Testis (tissue), 3 donors: ENCODE data around the gene FAM53B. TPM values are rescaled to one million over a fixed set of nuclear protein-coding genes. Genes with fewer than 3 reads are reported as not detected.
"Not testable (repeated sequence)": the region's sequence is repeated elsewhere in the genome, so short reads cannot be mapped to it uniquely, and the experiment has no call there.

Experiments
- DNase-seq: peaks from one replicate; pipeline ENCODE4 v3.0.0-alpha.2; 2019
- H3K27ac ChIP-seq, 2 donors: fragments of 200-600 bp; sonication (generic); one replicate each; pipeline ENCODE4 v1.5.1; 2019
- H3K27me3 ChIP-seq: fragments of 200-600 bp; sonication (generic); one replicate; pipeline ENCODE4 v1.5.1; 2019
- H3K36me3 ChIP-seq: fragments of 200-600 bp; sonication (generic); one replicate; pipeline ENCODE4 v1.5.1; 2017; ENCODE audit warnings: low read depth; ENCODE audit errors: missing control alignments
- H3K4me1 ChIP-seq: fragments of 200-600 bp; sonication (generic); one replicate; pipeline ENCODE4 v1.5.1; 2019
- H3K4me3 ChIP-seq, 2 donors: fragments of 200-600 bp; sonication (generic); one replicate each; pipeline ENCODE4 v1.5.1; 2017 to 2019
- H3K9me3 ChIP-seq: fragments of 200-600 bp; sonication (generic); one replicate; pipeline ENCODE4 v1.5.1; 2017
- POLR2A ChIP-seq: fragments of 450-650 bp; IDR thresholded peaks from one replicate; pipeline ENCODE4 v1.6.1; 2017; ENCODE audit warnings: antibody characterized with exemption, mild to moderate bottlenecking, moderate library complexity
- WGBS, 2 donors: methylation state at CpG; one replicate each; pipeline ENCODE4 v1.1.5; 2018; 5-methylcytosine and 5-hydroxymethylcytosine counted together
- intact Hi-C: fragments of 100-400 bp; cut with DNase I; formaldehyde crosslinking; loops from one replicate; pipeline ENCODE4 v1.15.1; 2023; ENCODE audit warnings: low total_unique reads
- polyA plus RNA-seq: library from polyadenylated mRNA; stranded (reverse); fragments of 350-450 nt; fragmentation: Illumina TruSeq; extraction: RNeasy Lipid Tissue Mini Kit (QIAGEN cat#74804); gene quantifications from one replicate; pipeline ENCODE4 v1.2.3, GENCODE V29; 2014; ENCODE audit warnings: low read depth, low replicate concordance; ENCODE audit not compliant: insufficient read depth
- total RNA-seq, 2 donors: library from RNA; depleted of rRNA; stranded (reverse); fragments of >200 nt; gene quantifications; one replicate each; pipeline ENCODE4 v1.2.3, GENCODE V29; 2016
- TF ChIP-seq, protein P1 (sequence below), 3 experiments: fragments of 450-650 bp in 2 of 3; fragments of 200-600 bp in 1 of 3; sonication (generic) in 1 of 3; IDR thresholded peaks; one replicate each; pipeline ENCODE4 v1.5.1; 2016 to 2019; ENCODE audit warnings: antibody characterized with exemption in 3 of 3, mild to moderate bottlenecking in 2 of 3, moderate library complexity in 1 of 3

FAM53B gene
- total and polyA plus RNA-seq, 3 donors from 2014 or later = 36.9 to 125 (median 109) TPM

GRCh38 chr10:124612611-124613498 is 131.3 kb downstream of the FAM53B start:
- H3K27me3 ChIP-seq = no peaks in the 10 kb centered on the region

GRCh38 chr10:124611738-124612137 is 132.4 kb downstream of the FAM53B start:
- TF ChIP-seq, protein P1, sequence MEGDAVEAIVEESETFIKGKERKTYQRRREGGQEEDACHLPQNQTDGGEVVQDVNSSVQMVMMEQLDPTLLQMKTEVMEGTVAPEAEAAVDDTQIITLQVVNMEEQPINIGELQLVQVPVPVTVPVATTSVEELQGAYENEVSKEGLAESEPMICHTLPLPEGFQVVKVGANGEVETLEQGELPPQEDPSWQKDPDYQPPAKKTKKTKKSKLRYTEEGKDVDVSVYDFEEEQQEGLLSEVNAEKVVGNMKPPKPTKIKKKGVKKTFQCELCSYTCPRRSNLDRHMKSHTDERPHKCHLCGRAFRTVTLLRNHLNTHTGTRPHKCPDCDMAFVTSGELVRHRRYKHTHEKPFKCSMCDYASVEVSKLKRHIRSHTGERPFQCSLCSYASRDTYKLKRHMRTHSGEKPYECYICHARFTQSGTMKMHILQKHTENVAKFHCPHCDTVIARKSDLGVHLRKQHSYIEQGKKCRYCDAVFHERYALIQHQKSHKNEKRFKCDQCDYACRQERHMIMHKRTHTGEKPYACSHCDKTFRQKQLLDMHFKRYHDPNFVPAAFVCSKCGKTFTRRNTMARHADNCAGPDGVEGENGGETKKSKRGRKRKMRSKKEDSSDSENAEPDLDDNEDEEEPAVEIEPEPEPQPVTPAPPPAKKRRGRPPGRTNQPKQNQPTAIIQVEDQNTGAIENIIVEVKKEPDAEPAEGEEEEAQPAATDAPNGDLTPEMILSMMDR (IDR thresholded peaks at IDR 0.05) = no peak
- no peak for TF ChIP-seq POLR2A
- peak overlapping the region in 1 of 2 donors; percentile 18 for H3K27ac ChIP-seq
- DNase-seq = no peak
- WGBS, 2 donors = 86 to 87% methylated on average over 5 to 11 of the region's 11 CpGs
- intact Hi-C loops = no loop called here
- H3K4me1 ChIP-seq = peaks cover 15% of the 10 kb centered on the region
- no peaks in the 10 kb centered on the region for H3K9me3 ChIP-seq
- no peaks in the 10 kb centered on the region for H3K36me3 ChIP-seq
- no peaks in the 10 kb centered on the region for H3K27me3 ChIP-seq
- H3K4me3 ChIP-seq = no peak overlapping the region

More at GRCh38 chr10:124612611-124613498, 131.3 kb downstream of the FAM53B start:
- 64 to 67% methylated on average over 6 to 17 of the region's 18 CpGs for WGBS, 2 donors
- Histone ChIP-seq H3K9me3 (no peaks in the 10 kb centered on the region), H3K4me1 (peaks cover 15% of the 10 kb centered on the region), H3K4me3 (no peak overlapping the region), H3K36me3 (no peaks in the 10 kb centered on the region), H3K27ac (peak overlapping the region in 1 of 2 donors; percentile 6)
- DNase-seq = peak; percentile 54
- TF ChIP-seq, protein P1 (IDR thresholded peaks at IDR 0.05) = no peak
- no peak for TF ChIP-seq POLR2A
- intact Hi-C loops = no loop called here

DNA sequence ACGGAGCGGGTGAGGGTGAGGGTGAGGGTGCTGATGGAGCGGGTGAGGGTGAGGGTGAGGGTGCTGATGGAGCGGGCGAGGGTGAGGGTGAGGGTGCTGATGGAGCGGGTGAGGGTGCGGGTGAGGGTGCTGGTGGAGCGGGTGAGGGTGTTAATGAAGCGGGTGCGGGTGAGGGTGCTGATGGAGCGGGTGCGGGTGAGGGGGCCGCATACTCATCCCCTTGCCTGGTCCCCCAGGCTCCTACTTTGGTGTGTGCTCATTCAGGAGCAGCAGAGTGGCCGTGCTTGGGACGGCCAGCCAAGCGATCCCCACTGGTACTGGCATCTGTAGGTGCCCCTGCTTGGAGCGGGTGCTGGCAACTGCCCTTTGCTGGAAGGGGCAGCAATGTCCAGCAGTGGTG is 133.3 kb downstream of the FAM53B start:
- H3K36me3 ChIP-seq, DNase-seq, H3K27ac ChIP-seq, intact Hi-C loops, H3K4me3 ChIP-seq, H3K9me3 ChIP-seq, H3K27me3 ChIP-seq: not testable (repeated sequence)
- peaks cover 15% of the 10 kb centered on the region for H3K4me1 ChIP-seq
- 96 to 97% methylated on average over 15 to 16 of the region's 17 CpGs for WGBS, 2 donors

GRCh38 chr10:124610186-124610585 is 134.0 kb downstream of the FAM53B start:
- DNase-seq, H3K27ac ChIP-seq, H3K4me3 ChIP-seq, H3K9me3 ChIP-seq, intact Hi-C loops, H3K36me3 ChIP-seq, H3K27me3 ChIP-seq: not testable (repeated sequence)
- 90 to 95% methylated on average over 17 to 18 of the region's 19 CpGs for WGBS, 2 donors
- H3K4me1 ChIP-seq = peaks cover 15% of the 10 kb centered on the region

DNA sequence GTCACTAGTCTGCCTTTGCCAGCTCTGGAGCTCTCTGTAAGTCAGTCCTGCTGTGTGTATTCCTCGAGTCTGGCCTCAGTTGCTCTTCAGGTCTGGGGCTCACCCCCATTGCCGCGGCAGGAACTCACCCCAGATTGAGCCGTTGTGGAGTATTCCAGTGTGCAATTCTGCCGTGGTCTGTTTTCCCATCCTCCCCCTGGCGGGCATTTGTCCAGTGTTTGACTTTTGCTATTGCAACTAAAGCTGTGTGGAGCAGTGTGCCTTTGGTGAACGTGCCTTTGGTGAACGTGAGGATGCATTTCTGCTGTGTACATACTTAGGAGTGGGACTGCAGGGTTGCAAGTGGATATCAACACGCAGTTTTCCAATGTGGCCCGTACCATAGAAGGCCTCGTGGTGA is 134.5 kb downstream of the FAM53B start:
- H3K4me1 ChIP-seq = peaks cover 18% of the 10 kb centered on the region
- 86 to 87% methylated on average over 11 of the region's 11 CpGs for WGBS, 2 donors
- TF ChIP-seq POLR2A = no peak
- TF ChIP-seq, protein P1 (IDR thresholded peaks at IDR 0.05) = no peak

More for the DNA sequence above, 134.5 kb downstream of the FAM53B start:
- H3K4me3 ChIP-seq = no peak overlapping the region
- no peaks in the 10 kb centered on the region for H3K27me3 ChIP-seq
- no peak for DNase-seq
- H3K27ac ChIP-seq = no peak overlapping the region
- intact Hi-C loops = no loop called here
- no peaks in the 10 kb centered on the region for H3K9me3 ChIP-seq
- H3K36me3 ChIP-seq = no peaks in the 10 kb centered on the region
